ENCODE data around the gene RET. TPM values are rescaled to one million over a fixed set of nuclear protein-coding genes. Genes with fewer than 3 reads are reported as not detected.

Gene RET
- total RNA-seq, 1 donor from 2014 or later: 8.4 TPM

DNA sequence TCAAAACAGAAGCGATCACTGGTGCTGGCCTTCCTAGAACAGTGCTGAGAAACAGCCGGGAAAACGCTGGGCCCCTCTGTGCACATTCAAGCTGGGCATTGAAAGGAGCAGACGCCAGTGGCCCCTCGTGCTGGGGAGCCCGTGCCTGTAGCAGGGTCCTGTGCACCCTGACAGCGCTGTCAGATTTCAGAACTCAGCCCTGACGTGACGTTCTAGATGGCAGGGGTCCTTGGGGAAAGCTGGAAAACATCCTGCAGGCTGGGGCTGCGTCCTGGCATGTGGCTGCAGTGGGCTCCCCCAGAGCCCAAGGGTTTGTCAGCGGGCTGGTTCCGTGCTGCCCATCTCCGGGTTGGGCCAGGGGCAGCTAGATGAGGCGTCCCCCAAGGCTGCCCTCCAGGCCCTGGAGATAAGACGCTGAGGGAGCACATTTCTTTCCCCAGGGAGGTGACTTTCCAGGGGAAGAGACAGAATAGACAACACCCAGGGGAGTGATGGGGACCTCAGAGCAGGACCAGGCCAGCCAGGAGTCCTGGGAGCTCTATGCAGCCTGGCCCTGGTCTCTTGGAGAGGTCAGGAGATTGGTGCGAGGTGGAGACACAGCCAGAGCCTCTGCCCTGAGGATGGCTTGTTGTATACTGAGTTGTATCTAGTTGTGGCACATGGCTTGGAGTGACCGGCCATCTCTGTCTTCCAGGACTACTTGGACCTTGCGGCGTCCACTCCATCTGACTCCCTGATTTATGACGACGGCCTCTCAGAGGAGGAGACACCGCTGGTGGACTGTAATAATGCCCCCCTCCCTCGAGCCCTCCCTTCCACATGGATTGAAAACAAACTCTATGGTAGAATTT is 49.2 kb downstream of the RET start:
- DNase-seq (no peak), ATAC-seq (no peak)
- intact Hi-C loops (cut with micrococcal nuclease): no loop called here

DNA sequence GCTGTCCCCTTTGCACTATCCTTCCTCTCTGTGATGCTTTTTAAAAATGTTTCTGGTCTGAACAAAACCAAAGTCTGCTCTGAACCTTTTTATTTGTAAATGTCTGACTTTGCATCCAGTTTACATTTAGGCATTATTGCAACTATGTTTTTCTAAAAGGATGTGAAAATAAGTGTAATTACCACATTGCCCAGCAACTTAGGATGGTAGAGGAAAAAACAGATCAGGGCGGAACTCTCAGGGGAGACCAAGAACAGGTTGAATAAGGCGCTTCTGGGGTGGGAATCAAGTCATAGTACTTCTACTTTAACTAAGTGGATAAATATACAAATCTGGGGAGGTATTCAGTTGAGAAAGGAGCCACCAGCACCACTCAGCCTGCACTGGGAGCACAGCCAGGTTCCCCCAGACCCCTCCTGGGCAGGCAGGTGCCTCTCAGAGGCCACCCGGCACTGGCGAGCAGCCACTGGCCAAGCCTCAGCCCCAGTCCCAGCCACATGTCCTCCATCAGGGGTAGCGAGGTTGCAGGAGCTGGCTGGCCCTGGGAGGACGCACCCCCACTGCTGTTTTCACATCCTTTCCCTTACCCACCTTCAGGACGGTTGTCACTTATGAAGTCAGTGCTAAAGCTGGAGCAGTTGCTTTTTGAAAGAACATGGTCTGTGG is 50.0 kb downstream of the RET start:
- ATAC-seq (no peak), DNase-seq (no peak)
- intact Hi-C loops (cut with micrococcal nuclease): no loop called here

DNA sequence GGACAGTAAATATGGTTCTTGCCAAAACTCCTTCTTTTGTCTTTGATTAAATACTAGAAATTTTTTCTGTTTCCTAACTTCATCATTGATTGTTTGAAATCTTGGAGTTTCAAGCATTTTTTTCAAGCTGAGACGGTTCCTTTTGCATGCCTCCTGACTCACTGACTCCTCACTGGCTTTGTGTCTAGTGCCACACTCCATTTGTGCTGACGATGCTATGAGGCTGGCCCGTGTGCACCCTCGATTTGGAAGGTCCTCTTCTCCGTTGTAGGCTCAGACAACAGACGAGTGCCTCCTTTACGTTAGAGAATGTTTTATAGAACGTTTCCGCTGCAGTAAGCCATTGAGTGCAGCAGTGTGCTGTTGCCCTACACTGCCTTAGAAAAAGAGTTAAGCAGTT is 50.6 kb downstream of the RET start:
- DNase-seq (no peak), ATAC-seq (no peak)
- intact Hi-C loops (cut with micrococcal nuclease): no loop called here

DNA sequence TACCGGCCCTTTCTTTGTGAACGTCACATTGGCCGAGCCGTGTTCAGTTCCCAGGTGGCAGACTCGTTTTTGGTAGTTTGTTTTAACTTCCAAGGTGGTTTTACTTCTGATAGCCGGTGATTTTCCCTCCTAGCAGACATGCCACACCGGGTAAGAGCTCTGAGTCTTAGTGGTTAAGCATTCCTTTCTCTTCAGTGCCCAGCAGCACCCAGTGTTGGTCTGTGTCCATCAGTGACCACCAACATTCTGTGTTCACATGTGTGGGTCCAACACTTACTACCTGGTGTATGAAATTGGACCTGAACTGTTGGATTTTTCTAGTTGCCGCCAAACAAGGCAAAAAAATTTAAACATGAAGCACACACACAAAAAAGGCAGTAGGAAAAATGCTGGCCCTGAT is 51.5 kb downstream of the RET start:
- ATAC-seq (no peak), DNase-seq (no peak)
- intact Hi-C loops (cut with micrococcal nuclease): no loop called here

DNA sequence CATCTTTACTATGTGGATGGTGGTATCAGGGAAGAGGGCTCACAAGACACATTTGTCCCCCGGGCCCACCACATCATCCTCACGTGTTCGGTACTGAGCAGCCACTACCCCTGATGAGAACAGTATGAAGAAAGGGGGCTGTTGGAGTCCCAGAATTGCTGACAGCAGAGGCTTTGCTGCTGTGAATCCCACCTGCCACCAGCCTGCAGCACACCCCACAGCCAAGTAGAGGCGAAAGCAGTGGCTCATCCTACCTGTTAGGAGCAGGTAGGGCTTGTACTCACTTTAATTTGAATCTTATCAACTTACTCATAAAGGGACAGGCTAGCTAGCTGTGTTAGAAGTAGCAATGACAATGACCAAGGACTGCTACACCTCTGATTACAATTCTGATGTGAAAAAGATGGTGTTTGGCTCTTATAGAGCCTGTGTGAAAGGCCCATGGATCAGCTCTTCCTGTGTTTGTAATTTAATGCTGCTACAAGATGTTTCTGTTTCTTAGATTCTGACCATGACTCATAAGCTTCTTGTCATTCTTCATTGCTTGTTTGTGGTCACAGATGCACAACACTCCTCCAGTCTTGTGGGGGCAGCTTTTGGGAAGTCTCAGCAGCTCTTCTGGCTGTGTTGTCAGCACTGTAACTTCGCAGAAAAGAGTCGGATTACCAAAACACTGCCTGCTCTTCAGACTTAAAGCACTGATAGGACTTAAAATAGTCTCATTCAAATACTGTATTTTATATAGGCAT is 52.3 kb downstream of the RET start:
- ATAC-seq (peak; percentile 47), DNase-seq (no peak)
- intact Hi-C loops (cut with micrococcal nuclease): no loop called here

DNA sequence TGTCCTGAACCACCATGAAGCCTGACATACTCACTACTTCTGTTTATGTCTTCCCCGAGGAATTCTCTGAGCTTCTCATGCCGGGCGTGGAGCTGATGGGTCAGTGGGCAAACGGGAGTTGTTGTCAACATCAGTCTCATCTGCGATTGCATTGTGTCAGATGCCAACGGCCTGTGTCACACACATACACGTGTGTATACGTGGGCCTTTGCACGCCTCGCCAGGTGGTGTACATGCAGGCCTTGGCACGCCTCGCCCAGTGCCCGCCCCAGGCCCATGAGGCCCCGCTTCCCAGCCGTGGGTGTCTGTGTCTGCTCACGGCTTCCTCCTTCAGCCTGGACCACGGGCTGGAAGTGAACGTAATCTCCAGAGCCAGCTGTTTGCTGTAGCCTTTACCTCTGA is 53.9 kb downstream of the RET start:
- DNase-seq: no peak
- intact Hi-C loops (cut with micrococcal nuclease): no loop called here
- no peak for ATAC-seq

DNA sequence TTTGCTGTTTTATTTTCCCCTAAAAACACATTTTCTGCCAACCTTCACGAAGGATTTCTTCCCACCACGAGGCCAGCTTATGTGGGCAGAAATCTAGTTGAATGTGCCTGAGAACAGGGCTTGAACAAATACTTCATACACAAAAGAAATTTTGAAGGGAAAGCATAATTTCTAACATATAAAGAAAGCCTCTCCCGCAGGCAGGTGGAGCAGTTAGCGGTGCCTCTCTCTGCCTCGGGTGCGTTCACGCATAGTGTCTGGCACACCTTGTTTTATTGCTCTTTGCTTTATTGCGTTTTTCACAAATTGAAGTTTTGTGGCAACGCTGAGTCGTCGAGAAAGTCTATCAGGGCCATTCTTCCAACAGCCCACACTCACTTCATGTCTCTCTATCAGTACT is 54.4 kb downstream of the RET start:
- ATAC-seq: no peak
- intact Hi-C loops (cut with micrococcal nuclease): no loop called here

DNA sequence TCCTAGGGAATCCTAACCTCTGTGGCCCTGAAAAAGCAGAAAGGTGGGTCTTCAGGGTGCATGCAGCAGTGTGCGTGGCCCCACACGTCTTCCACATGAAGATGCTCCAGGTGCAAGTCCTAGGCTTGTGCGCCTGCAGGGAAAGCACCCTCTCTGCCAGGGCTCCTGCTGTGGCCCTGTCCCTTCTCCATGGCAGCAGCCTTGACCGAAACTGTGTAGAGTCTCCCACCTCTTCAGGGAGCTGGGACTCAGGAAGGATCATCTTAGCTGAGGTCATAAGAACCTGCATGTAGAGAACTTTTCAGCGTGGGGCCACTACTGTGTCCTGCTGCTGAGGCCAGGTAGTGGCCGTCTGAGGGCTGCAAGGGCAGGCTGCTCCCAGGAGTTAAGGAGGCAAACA is 55.0 kb downstream of the RET start:
- DNase-seq (no peak), ATAC-seq (no peak)
- intact Hi-C loops (cut with micrococcal nuclease): no loop called here

More for the DNA sequence above, 54.4 kb downstream of the RET start:
- DNase-seq: no peak

DNA sequence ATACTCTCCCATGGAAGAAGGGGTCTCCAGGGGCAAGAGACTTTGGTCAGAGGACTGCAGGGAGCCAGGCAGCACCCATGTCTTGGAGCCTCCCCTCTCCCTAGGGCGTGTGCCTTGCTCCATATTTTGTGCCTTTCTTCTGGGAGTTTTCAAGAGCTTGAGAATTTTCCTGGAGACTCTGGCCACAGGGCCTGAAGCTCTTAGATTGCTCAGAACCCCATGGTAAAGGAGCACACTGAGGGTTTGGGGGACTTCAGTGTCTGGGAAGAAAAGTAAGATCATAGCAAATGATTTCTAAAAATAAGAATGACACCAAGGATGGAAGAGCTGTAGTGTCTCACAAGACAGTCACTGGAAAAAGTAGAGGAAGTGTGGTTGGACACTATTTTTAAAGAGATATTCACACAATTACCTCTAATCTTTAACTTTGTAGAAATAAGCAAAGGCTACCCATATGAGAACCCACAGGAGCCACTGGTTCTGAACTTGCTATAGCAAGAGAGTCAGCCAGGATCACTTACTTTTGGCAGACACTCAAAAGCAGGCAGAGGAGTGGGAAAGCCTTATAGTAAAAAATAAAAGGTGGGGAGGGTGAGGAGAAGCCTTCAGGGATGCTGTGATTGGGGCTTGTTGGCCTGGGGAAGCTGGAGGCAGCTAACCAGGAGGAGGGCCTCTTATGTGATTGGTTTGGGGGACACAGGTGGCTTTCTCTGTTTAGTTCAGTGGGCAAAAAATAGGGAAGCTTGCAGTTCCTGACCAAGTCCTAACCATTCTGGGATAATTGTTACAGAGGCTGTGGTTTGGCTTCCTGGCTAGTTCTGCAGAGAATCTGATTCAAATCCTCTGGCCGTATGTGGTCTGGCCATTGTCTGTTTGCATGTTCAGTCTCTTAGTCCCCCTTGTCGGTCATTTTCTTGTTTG is 56.3 kb downstream of the RET start:
- DNase-seq (no peak), ATAC-seq (no peak)
- intact Hi-C loops (cut with micrococcal nuclease): no loop called here

DNA sequence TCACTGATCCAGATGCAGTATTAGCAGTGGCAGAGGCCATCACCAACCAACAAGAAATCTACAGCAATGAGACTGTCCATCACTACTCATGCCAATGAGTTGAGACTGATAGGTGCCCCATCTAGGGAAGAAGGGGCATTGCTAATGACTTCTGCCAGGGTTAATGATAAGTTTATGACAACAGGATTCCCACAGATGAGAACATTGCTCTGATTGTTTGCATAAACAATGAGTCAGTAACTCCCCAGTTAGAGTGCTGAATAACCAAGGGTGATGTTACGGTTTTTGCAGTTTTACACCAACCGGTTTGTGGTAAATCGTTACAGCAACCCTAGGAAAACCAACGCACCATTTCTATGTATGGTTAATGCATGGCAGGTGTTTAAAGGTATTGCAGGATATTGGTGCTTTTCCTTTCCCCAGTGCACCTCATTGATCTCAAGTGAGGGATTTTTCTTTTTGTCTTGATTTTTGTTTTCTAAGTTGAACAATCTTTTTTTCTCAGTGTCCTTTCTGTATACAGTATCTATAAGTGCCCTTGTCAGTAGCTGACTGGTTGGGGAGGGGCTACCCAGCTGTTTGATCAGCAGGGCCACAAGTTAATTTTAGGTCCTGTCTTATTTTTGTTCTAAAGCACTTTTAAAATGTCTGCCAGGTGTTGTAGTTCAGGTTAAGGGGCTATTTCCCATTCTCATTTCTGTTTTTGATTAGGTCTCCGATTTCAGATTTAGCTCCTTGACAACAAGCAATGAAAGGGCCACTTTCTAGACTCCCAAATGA is 57.4 kb downstream of the RET start:
- intact Hi-C loops (cut with micrococcal nuclease): no loop called here
- DNase-seq (no peak), ATAC-seq (no peak)

DNA sequence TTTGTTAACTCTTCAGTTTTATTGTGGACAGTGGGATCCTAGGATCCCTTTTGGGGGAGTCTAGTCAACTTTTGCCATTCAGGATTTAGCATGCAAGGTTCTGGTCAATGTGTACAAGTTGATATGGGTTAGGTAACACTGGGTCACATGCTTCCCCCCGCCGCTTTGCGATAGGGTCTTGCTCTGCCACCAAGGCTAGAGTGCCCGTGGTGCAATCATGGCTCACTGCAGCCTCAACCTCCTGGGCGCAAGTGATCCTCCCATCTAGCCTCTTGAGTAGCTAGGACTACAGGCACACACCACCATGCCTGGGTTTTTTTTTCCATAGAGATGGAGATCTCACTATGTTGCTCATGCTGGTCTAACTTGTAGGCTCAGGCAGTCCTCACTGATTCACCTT is 58.2 kb downstream of the RET start:
- ATAC-seq (no peak), DNase-seq (no peak)
- intact Hi-C loops (cut with micrococcal nuclease): no loop called here

DNA sequence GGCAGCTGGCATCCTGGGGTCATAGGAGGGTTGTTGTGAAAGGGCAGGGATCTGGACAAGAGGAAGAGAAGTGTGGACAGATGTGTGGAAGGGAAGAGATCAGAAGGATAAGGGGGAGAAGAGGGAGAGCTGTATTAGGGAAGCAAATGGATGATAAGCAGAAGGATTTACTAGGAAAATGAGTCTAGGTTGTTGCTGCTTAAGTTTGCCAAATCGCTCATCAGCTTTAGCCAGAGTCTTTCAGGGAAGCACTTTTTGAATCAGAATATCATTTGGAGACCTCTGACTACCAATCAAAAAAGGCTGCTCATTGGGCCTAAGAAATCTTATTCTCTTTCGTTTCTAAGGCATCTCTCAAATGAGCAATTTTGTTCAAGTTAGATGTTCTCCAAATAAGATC is 58.8 kb downstream of the RET start:
- intact Hi-C loops (cut with micrococcal nuclease): no loop called here
- DNase-seq: no peak

DNA sequence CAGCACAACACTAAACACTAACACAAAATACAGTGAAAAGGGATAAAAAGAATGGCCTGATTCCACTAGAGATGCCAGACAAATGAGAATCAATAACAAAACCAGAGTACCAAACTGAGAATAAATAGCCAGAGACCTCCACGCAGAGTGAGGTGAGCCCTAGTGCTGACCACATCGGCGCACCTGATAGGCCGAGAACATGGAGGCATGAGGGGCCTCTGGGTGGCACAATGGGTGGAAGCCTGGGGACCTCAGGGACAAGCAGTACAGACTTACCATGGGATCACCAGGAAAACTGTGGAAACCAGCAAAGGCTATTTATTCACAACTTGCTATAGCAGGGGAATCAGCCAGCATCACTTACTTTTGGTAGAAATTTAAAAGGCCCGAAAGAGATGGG is 59.6 kb downstream of the RET start:
- intact Hi-C loops (cut with micrococcal nuclease): no loop called here
- no peak for DNase-seq

More for the DNA sequence above, 58.8 kb downstream of the RET start:
- no peak for ATAC-seq

DNA sequence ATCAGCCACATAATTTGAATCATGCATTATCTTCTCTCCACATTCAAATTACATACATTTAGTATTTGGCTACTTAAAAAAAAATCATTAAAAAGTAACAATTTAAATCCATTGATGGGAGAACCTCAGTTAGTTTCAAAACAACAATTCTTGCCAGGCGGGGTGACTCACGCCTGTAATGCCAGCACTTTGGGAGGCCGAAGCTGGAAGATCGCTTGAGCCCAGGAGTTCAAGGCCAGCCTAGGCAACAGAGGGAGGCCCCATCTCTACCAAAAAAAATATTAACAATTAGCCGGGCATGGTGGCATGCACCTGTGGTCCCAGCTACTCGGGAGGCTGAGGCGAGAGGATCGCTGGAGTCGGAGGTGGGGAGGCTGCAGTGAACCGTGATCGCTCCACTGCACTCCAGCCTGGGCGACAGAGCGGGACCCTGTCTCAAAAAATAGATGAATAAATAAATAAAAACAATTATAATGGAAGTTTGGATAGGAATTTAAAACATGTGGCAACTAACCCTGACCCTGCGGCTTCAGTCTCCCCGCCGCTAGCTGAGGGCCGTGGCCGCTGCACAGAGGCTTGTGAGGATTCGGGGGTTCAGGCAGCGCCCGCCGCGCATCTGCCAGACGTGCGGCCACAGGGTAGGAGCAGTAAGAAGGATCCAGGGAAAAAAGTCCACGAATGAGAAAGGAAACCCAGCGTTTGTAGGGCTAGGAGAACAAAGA is 60.3 kb downstream of the RET start:
- intact Hi-C loops (cut with micrococcal nuclease): no loop called here
- DNase-seq: no peak
- ATAC-seq: no peak

More for the DNA sequence above, 59.6 kb downstream of the RET start:
- no peak for ATAC-seq

DNA sequence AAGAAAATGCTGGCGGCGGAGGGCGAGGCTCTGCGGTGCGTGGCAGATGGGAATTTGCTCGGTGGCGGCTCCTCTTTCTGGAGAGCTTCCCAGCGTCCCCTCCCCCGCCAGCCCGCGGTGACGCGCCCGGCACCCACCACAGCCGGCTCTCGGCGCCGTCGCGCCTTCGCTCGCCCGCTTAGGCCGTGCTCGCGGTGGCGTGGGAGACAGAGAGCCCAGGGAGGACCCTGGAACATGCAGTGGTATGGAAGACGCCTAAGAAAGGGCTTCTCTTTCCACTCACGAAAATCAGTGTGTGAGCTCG is 60.8 kb downstream of the RET start:
- intact Hi-C loops (cut with micrococcal nuclease): no loop called here
- ATAC-seq (peak; percentile 73), DNase-seq (peak; percentile 67)

DNA sequence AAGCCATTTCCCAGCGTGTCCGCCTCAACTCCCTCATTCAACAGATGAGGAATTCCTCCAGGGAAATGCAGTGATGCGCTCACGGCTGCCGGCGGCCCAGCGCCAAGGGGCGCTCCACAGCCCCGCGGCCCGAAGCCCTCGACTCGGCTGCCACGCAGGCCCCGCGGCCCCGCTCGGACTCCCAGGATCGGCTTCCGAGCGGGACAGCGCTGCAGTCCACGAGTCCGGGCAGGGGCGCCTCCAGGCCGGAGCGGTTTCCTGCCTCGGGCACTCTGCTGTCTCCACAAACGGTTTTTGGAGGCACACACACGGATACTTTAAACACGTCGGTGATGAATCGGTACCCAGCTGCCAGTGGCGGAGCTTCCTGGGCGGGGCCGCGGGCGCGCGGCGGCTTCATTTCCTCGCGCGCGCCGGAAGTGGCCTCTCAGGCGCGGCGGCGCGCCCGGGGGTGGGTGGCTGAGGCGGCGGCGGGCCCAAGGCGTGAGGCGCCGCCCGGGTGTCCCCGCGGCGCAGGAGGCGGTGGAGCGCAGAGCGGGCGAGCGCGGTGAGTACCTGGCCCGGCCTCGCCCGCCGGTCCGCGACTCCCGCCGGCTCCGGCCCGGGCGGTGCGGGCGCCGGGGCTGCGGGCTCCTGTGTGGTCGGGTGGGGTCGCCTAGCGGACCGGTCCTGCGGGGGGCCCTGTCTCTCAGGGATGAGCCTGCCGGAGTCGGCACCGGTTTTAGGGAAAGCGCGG is 61.3 kb downstream of the RET start, which contains the start of gene CSGALNACT2:
Gene CSGALNACT2, plus strand, starts transcription at position 425 of the 736 bp plus-strand sequence. CDS start 16,705 bp downstream, outside the sequence.
- ATAC-seq: peak; percentile 98
- intact Hi-C loops (cut with micrococcal nuclease): no loop called here

DNA sequence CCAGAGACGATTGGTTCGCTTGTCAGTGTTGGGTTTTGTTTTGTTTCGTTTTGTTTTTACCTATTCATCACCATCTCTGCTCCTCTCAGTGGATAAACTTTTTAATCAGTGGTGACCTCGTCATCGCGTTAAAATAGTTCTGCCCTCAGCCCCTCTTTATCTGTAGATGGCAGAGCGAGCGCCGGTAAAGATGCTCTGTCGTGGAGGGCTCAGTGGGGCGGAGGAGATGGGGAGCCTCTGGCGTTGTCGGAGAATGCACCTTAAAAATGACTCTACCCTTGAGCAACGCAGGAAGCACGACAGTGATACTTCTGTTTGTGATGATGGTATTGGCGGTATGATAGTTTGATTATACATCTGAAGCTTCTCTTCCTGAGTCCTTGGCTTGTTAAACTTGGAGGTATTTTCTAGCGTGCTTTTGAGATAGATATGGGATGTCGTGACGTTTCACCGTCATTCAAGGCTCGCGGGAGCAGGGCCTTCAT is 61.9 kb downstream of the RET start:
- ATAC-seq (peak; percentile 15), DNase-seq (no peak)
- intact Hi-C loops (cut with micrococcal nuclease): no loop called here

More for the DNA sequence above, 61.3 kb downstream of the RET start, which contains the start of gene CSGALNACT2:
- DNase-seq: peak; percentile 94

Measured in left ventricle myocardium superior (tissue), 1 donor.